GM23338 (cell line): Measurements from ENCODE around the gene RAB40B. TPM values are rescaled to one million over a fixed set of nuclear protein-coding genes. Genes with fewer than 3 reads are reported as not detected.

Experiments
- ATAC-seq: fragments of 200-7000 bp; cut with Tn5 transposase; 3 replicates; pipeline ENCODE4 v1.9.1; 2020
- DNase-seq: peaks from one replicate; pipeline ENCODE4 v3.0.0-alpha.2; 2015; ENCODE audit warnings: low spot score
- H2AFZ ChIP-seq: fragments of 200-600 bp; sonication (generic); 2 replicates; pipeline ENCODE4 v1.8.0; 2016; ENCODE audit warnings: antibody characterized with exemption, mild to moderate bottlenecking, moderate library complexity
- H3F3A ChIP-seq: fragments of 200-600 bp; sonication (generic); replicated peaks from 2 replicates; pipeline ENCODE4 v1.8.0; 2017; ENCODE audit warnings: antibody characterized with exemption, mixed run types, low read depth
- H3K27ac ChIP-seq: fragments of 200-600 bp; sonication (generic); 2 replicates; pipeline ENCODE4 v1.6.1; 2016; ENCODE audit warnings: low read depth
- H3K27me3 ChIP-seq: fragments of 200-600 bp; sonication (generic); 2 replicates; pipeline ENCODE4 v1.8.0; 2016; ENCODE audit warnings: mild to moderate bottlenecking, mixed run types, moderate library complexity; ENCODE audit not compliant: insufficient read depth
- H3K36me3 ChIP-seq: fragments of 200-600 bp; sonication (generic); 2 replicates; pipeline ENCODE4 v1.8.0; 2016; ENCODE audit warnings: mild to moderate bottlenecking; ENCODE audit not compliant: insufficient read depth
- H3K4me1 ChIP-seq: fragments of 200-600 bp; sonication (generic); 2 replicates; pipeline ENCODE4 v1.8.0; 2016; ENCODE audit warnings: mild to moderate bottlenecking, moderate library complexity; ENCODE audit not compliant: insufficient read depth
- H3K4me2 ChIP-seq: fragments of 200-600 bp; sonication (generic); 2 replicates; pipeline ENCODE4 v1.7.1; 2017; ENCODE audit warnings: mixed run types
- H3K4me3 ChIP-seq: fragments of 200-600 bp; sonication (generic); 2 replicates; pipeline ENCODE4 v1.6.1; 2016; ENCODE audit warnings: mixed run types
- H3K79me2 ChIP-seq: fragments of 200-600 bp; sonication (generic); replicated peaks from 2 replicates; pipeline ENCODE4 v1.8.0; 2017; ENCODE audit warnings: mild to moderate bottlenecking; ENCODE audit not compliant: insufficient read depth
- H3K9me2 ChIP-seq: fragments of 200-600 bp; sonication (generic); 2 replicates; pipeline ENCODE4 v1.8.0; 2017; ENCODE audit not compliant: insufficient read depth
- H4K20me1 ChIP-seq: fragments of 200-600 bp; sonication (generic); replicated peaks from 2 replicates; pipeline ENCODE4 v1.8.0; 2017; ENCODE audit warnings: mild to moderate bottlenecking; ENCODE audit not compliant: insufficient read depth
- H3K27ac Mint-ChIP-seq: 2 replicates; pipeline ENCODE4 v1.8.0; 2020; ENCODE audit warnings: inconsistent platforms, mild to moderate bottlenecking, moderate library complexity, mixed read lengths
- H3K27me3 Mint-ChIP-seq: 3 replicates; pipeline ENCODE4 v1.8.0; 2022; ENCODE audit warnings: low read depth, mild to moderate bottlenecking, moderate library complexity, mixed read lengths, inconsistent platforms; ENCODE audit not compliant: insufficient read depth, poor library complexity
- H3K36me3 Mint-ChIP-seq: 3 replicates; pipeline ENCODE4 v1.8.0; 2021; ENCODE audit warnings: low read depth, mild to moderate bottlenecking, inconsistent platforms, moderate library complexity, mixed read lengths
- H3K4me1 Mint-ChIP-seq: 3 replicates; pipeline ENCODE4 v1.8.0; 2020; ENCODE audit warnings: mild to moderate bottlenecking, inconsistent platforms, mixed read lengths
- H3K4me3 Mint-ChIP-seq: 3 replicates; pipeline ENCODE4 v1.8.0; 2021; ENCODE audit warnings: moderate library complexity, mild to moderate bottlenecking, inconsistent platforms, mixed read lengths
- H3K9me3 Mint-ChIP-seq: 3 replicates; pipeline ENCODE4 v1.8.0; 2020; ENCODE audit warnings: moderate library complexity, mild to moderate bottlenecking, inconsistent platforms, mixed read lengths
- CREB1 ChIP-seq: fragments of 250-450 bp; sonication (Bioruptor Pico); IDR thresholded peaks from 2 replicates; pipeline ENCODE4 v1.5.0; 2020; ENCODE audit warnings: low read depth, mild to moderate bottlenecking, moderate library complexity
- REST ChIP-seq: IDR thresholded peaks from one replicate; pipeline ENCODE4 v1.6.1; 2018; ENCODE audit warnings: antibody characterized with exemption; ENCODE audit not compliant: unreplicated experiment
- ZNF114 ChIP-seq: fragments of 250-450 bp; sonication (Bioruptor Pico); IDR thresholded peaks from 2 replicates; pipeline ENCODE4 v1.5.0; 2020; ENCODE audit warnings: mild to moderate bottlenecking, moderate library complexity
- ZNF462 ChIP-seq: fragments of 250-450 bp; sonication (Bioruptor Pico); IDR thresholded peaks from 2 replicates; pipeline ENCODE4 v1.5.0; 2020; ENCODE audit warnings: mild to moderate bottlenecking, moderate library complexity
- polyA plus RNA-seq: library from polyadenylated mRNA; unstranded; fragments of >200 nt; fragmentation: Nextera tagmentation; extraction: Ambion mirVana; gene quantifications from 2 replicates; pipeline ENCODE4 v1.2.1, GENCODE V29; 2016
- total RNA-seq: library from RNA; depleted of rRNA; stranded (reverse); fragments of >200 nt; shearing (Covaris generic); gene quantifications from 2 replicates; pipeline ENCODE4 v1.2.3, GENCODE V29; 2014

Gene RAB40B
- total and polyA plus RNA-seq, 2 experiments from 2014 or later = 4.2 to 5.2 TPM

- no peak for TF ChIP-seq ZNF462 (CRISPR knock-in tag)
- TF ChIP-seq REST = no peak
- TF ChIP-seq CREB1 (CRISPR knock-in tag) = no peak
- no peak for TF ChIP-seq ZNF114 (CRISPR knock-in tag)
These were observed 65.2 kb downstream of the RAB40B start (continued) for GRCh38 chr17:82633343-82633742.

- no peaks in the 10 kb centered on the region for H3K4me1 Mint-ChIP-seq
- Histone ChIP-seq H3K4me3 (no peak overlapping the region), H2AFZ (no peak overlapping the region), H3K27ac (no peak overlapping the region), H3K79me2 (peaks cover 80% of the 10 kb centered on the region), H4K20me1 (peaks cover 39% of the 10 kb centered on the region), H3K9me2 (no peaks in the 10 kb centered on the region), H3K36me3 (no peaks in the 10 kb centered on the region; the same call in none of the 2 replicates), H3K27me3 (no peaks in the 10 kb centered on the region), H3F3A (no peaks in the 10 kb centered on the region), H3K4me1 (no peaks in the 10 kb centered on the region), H3K4me2 (no peak overlapping the region)
- H3K4me3 Mint-ChIP-seq = no peak overlapping the region
- TF ChIP-seq ZNF462 (CRISPR knock-in tag) = no peak
- peaks cover 41% of the 10 kb centered on the region for H3K36me3 Mint-ChIP-seq
- peaks cover 3% of the 10 kb centered on the region; the same call in 2 of the 3 replicates for H3K9me3 Mint-ChIP-seq
- H3K27me3 Mint-ChIP-seq = peaks cover under 1% of the 10 kb centered on the region
- no peak overlapping the region for H3K27ac Mint-ChIP-seq
- no peak for DNase-seq
- no peak for ATAC-seq
These were observed 66.0 kb downstream of the RAB40B start for GRCh38 chr17:82632451-82632850.
